Measurements from ENCODE around the gene PLXNA2.

PLXNA2 gene

DNA sequence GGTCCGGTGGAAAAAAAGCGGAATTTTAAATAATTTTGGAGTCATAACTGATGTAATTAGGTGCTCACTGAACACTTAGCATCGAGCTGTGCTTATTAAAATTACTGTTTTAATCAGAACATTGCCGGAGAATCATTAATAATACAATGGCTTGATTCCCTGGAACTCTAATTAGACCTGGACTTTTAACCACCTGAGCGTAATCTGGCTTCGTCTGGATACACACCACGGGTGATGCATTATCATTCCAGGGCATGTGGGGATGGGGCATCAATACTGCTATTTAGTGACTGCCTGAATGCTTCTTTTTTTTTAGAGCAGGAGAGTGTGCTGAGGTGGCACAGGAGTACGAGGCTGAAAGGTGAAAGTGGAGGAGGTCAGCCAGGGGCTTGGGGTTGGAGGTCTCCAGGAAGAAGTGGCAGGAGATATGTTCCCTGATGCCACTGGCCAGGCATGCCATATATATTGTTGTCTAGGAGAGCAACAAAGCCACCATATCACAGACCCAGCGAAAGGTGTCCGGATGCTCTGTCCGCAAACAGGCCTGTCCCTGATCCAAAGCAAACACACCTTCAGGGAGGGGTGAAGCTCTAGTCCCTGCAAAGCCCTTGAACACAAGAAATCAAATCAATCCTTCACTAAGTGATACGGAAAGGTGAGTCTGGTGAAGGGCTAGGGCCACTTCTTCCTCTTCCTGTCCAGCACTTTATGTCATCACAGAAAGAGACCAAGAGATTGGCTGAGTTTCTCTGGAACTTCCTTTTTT is 125.2 kb downstream of the PLXNA2 start:
- Histone ChIP-seq H3K36me3 (ENCODE audit: insufficient read depth, low read length) (no peaks in the 10 kb centered on the region), H3K4me1 (ENCODE audit: insufficient read depth, low read length) (no peaks in the 10 kb centered on the region), H2AFZ (ENCODE audit: low read depth, low read length) (no peak overlapping the region), H3K9me3 (ENCODE audit: insufficient read depth, low read length, severe bottlenecking) (no peaks in the 10 kb centered on the region), H3K9ac (ENCODE audit: low read depth, low read length) (no peak overlapping the region), H3K4me3 (ENCODE audit: low read depth in 1 of 2, low read length in 2 of 2) (no peak overlapping the region), H3K79me2 (ENCODE audit: insufficient read depth, low read length) (no peaks in the 10 kb centered on the region), H3K27me3 (ENCODE audit: insufficient read depth, low read length, poor library complexity) (peaks cover 3% of the 10 kb centered on the region), H3K4me2 (ENCODE audit: insufficient read depth, low read length) (no peak overlapping the region), H3K27ac (ENCODE audit: low read length) (no peak overlapping the region), H4K20me1 (ENCODE audit: insufficient read depth, low read length) (no peaks in the 10 kb centered on the region)
- ATAC-seq (ENCODE audit: insufficient read depth, low read depth) (no peak), DNase-seq (no peak)
- TF ChIP-seq EZH2 (IDR thresholded peaks at IDR 0.05; ENCODE audit: borderline replicate concordance, low read depth, low read length, severe bottlenecking), result no peak
- TF ChIP-seq, protein P1, sequence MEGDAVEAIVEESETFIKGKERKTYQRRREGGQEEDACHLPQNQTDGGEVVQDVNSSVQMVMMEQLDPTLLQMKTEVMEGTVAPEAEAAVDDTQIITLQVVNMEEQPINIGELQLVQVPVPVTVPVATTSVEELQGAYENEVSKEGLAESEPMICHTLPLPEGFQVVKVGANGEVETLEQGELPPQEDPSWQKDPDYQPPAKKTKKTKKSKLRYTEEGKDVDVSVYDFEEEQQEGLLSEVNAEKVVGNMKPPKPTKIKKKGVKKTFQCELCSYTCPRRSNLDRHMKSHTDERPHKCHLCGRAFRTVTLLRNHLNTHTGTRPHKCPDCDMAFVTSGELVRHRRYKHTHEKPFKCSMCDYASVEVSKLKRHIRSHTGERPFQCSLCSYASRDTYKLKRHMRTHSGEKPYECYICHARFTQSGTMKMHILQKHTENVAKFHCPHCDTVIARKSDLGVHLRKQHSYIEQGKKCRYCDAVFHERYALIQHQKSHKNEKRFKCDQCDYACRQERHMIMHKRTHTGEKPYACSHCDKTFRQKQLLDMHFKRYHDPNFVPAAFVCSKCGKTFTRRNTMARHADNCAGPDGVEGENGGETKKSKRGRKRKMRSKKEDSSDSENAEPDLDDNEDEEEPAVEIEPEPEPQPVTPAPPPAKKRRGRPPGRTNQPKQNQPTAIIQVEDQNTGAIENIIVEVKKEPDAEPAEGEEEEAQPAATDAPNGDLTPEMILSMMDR (IDR thresholded peaks at IDR 0.05; ENCODE audit: borderline replicate concordance, extremely low read depth, low read length, poor library complexity, severe bottlenecking), result no peak

DNA sequence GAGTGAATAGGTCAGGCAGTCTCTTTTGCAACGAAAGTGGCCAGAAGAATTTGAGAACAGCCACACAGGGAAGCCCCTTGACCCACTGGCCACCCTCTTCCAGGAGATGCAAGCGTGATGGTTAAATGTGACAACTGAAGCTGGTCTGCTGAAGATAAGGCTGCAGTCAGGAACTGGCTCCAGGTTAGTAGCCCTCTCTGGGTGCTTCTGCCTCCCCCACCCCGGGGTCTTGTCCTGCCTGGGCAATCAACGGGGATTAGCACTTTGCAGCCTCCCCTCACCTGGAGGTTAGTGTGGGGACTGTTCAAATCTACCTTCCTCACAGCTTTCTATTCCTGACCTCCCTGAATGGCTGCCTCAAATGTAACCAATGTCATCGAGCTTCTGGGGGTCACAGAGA is 125.9 kb downstream of the PLXNA2 start:
- no peak overlapping the region for H3K27ac ChIP-seq (ENCODE audit: low read length)
- H4K20me1 ChIP-seq (ENCODE audit: insufficient read depth, low read length), result no peaks in the 10 kb centered on the region
- no peak overlapping the region for H3K4me2 ChIP-seq (ENCODE audit: insufficient read depth, low read length)
- no peak for ATAC-seq (ENCODE audit: insufficient read depth, low read depth)
- no peak overlapping the region for H3K4me3 ChIP-seq (ENCODE audit: low read depth in 1 of 2, low read length in 2 of 2)
- H3K79me2 ChIP-seq (ENCODE audit: insufficient read depth, low read length), result no peaks in the 10 kb centered on the region
- no peaks in the 10 kb centered on the region for H3K9me3 ChIP-seq (ENCODE audit: insufficient read depth, low read length, severe bottlenecking)
- no peak for TF ChIP-seq EZH2 (IDR thresholded peaks at IDR 0.05; ENCODE audit: borderline replicate concordance, low read depth, low read length, severe bottlenecking)
- no peak for DNase-seq
- peaks cover 3% of the 10 kb centered on the region for H3K27me3 ChIP-seq (ENCODE audit: insufficient read depth, low read length, poor library complexity)
- H3K9ac ChIP-seq (ENCODE audit: low read depth, low read length), result no peak overlapping the region
- no peaks in the 10 kb centered on the region for H3K36me3 ChIP-seq (ENCODE audit: insufficient read depth, low read length)
- H2AFZ ChIP-seq (ENCODE audit: low read depth, low read length), result no peak overlapping the region
- no peaks in the 10 kb centered on the region for H3K4me1 ChIP-seq (ENCODE audit: insufficient read depth, low read length)

DNA sequence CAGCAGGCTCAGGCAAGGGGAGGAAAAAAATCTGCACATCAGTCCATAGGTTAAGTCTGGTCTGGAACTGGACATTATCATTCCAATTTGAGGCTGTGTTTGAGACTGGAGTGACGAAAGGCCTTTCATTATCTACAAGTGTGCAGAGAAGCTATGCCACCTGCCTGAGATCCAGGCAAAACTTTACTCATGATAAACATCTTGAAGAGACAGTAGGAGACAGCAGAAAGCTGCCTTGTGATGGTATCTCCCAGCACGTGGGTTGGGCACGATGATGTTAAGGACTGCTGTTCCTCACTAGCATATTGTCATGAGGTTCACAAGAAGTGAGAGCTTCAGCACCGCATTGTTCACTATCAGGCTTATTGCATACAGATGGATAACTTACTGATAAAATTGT is 126.4 kb downstream of the PLXNA2 start:
- ATAC-seq (ENCODE audit: insufficient read depth, low read depth) (no peak), DNase-seq (no peak)
- H3K4me2 ChIP-seq (ENCODE audit: insufficient read depth, low read length), result no peak overlapping the region
- peaks cover 3% of the 10 kb centered on the region for H3K27me3 ChIP-seq (ENCODE audit: insufficient read depth, low read length, poor library complexity)
- no peaks in the 10 kb centered on the region for H3K36me3 ChIP-seq (ENCODE audit: insufficient read depth, low read length)
- no peak overlapping the region for H3K9ac ChIP-seq (ENCODE audit: low read depth, low read length)
- no peak overlapping the region for H3K27ac ChIP-seq (ENCODE audit: low read length)
- no peak overlapping the region for H3K4me3 ChIP-seq (ENCODE audit: low read depth in 1 of 2, low read length in 2 of 2)
- no peaks in the 10 kb centered on the region for H3K4me1 ChIP-seq (ENCODE audit: insufficient read depth, low read length)
- H2AFZ ChIP-seq (ENCODE audit: low read depth, low read length), result no peak overlapping the region
- TF ChIP-seq EZH2 (IDR thresholded peaks at IDR 0.05; ENCODE audit: borderline replicate concordance, low read depth, low read length, severe bottlenecking), result no peak
- TF ChIP-seq, protein P1 (IDR thresholded peaks at IDR 0.05; ENCODE audit: borderline replicate concordance, extremely low read depth, low read length, poor library complexity, severe bottlenecking), result no peak
- H4K20me1 ChIP-seq (ENCODE audit: insufficient read depth, low read length), result no peaks in the 10 kb centered on the region
- no peaks in the 10 kb centered on the region for H3K79me2 ChIP-seq (ENCODE audit: insufficient read depth, low read length)
- no peaks in the 10 kb centered on the region for H3K9me3 ChIP-seq (ENCODE audit: insufficient read depth, low read length, severe bottlenecking)

DNA sequence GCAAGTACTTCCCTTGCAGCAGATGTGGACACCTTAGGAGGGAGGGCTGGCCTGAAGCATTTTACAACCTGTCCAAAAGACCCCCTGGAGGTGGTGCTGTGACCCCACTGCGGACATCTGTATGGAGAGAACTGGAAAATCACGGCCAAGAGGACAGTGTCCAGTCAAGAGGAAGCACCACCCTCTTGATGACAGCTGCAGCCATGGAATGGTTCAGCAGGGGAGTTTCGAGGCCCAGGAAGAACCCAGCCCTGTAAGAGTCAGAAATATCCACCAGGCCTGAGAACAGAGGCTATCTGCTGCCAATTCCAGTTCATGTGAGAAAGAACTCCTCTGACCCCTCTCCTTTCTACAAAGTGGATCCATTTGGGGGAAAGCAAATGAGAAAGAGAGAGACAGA is 126.8 kb downstream of the PLXNA2 start:
- H2AFZ ChIP-seq (ENCODE audit: low read depth, low read length), result no peak overlapping the region
- peaks cover 3% of the 10 kb centered on the region for H3K27me3 ChIP-seq (ENCODE audit: insufficient read depth, low read length, poor library complexity)
- ATAC-seq (ENCODE audit: insufficient read depth, low read depth) (no peak), DNase-seq (no peak)
- no peak overlapping the region for H3K27ac ChIP-seq (ENCODE audit: low read length)
- H3K4me3 ChIP-seq (ENCODE audit: low read depth in 1 of 2, low read length in 2 of 2), result no peak overlapping the region
- H3K9me3 ChIP-seq (ENCODE audit: insufficient read depth, low read length, severe bottlenecking), result no peaks in the 10 kb centered on the region
- TF ChIP-seq, protein P1 (IDR thresholded peaks at IDR 0.05; ENCODE audit: borderline replicate concordance, extremely low read depth, low read length, poor library complexity, severe bottlenecking), result no peak
- no peak for TF ChIP-seq EZH2 (IDR thresholded peaks at IDR 0.05; ENCODE audit: borderline replicate concordance, low read depth, low read length, severe bottlenecking)
- H3K9ac ChIP-seq (ENCODE audit: low read depth, low read length), result no peak overlapping the region
- no peaks in the 10 kb centered on the region for H3K36me3 ChIP-seq (ENCODE audit: insufficient read depth, low read length)
- H3K79me2 ChIP-seq (ENCODE audit: insufficient read depth, low read length), result no peaks in the 10 kb centered on the region
- H3K4me1 ChIP-seq (ENCODE audit: insufficient read depth, low read length), result no peaks in the 10 kb centered on the region
- no peaks in the 10 kb centered on the region for H4K20me1 ChIP-seq (ENCODE audit: insufficient read depth, low read length)
- no peak overlapping the region for H3K4me2 ChIP-seq (ENCODE audit: insufficient read depth, low read length)
